ENCODE data around the gene PRR3. TPM values are rescaled to one million over a fixed set of nuclear protein-coding genes. Genes with fewer than 3 reads are reported as not detected.

PRR3 gene
- total RNA-seq, 1 donor: 6.0 TPM

GRCh38 chr6:30565772-30566171 lies 8.7 kb downstream of the PRR3 start:
- no peak for TF ChIP-seq CTCF (IDR thresholded peaks at IDR 0.05; ENCODE audit: insufficient read depth, low read depth, low read length)
- DNase-seq (ENCODE audit: low read depth): peak; percentile 82

GRCh38 chr6:30568245-30568644 lies 11.2 kb downstream of the PRR3 start:
- H3K4me3 ChIP-seq (ENCODE audit: low read depth, low read length): no peak overlapping the region
- TF ChIP-seq CTCF (IDR thresholded peaks at IDR 0.05; ENCODE audit: insufficient read depth, low read depth, low read length): no peak
- no peak for DNase-seq (ENCODE audit: low read depth)

More at GRCh38 chr6:30565772-30566171, 8.7 kb downstream of the PRR3 start:
- H3K4me3 ChIP-seq (ENCODE audit: low read depth, low read length): no peak overlapping the region

GRCh38 chr6:30570263-30570662 lies 13.2 kb downstream of the PRR3 start:
- TF ChIP-seq CTCF (IDR thresholded peaks at IDR 0.05; ENCODE audit: insufficient read depth, low read depth, low read length): no peak
- peak overlapping the region; percentile 94 for H3K4me3 ChIP-seq (ENCODE audit: low read depth, low read length)
- DNase-seq (ENCODE audit: low read depth): no peak

DNA sequence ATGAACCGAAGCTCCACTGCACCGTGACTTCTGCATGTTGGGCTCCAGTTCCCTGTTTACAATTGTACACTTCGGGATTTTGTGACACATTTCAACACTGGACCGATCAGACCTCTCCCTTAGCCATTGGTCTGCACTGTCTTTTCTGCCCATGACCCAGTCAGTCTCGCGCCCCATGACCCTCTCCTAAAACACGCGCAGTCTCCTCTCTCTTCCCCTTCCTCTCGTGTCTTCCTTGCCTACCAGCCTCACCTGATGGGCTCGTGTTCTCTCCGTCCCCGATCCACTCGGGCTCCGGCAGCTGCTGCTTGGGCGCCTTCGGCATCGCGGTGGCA lies 13.6 kb downstream of the PRR3 start:
- no peak for TF ChIP-seq CTCF (IDR thresholded peaks at IDR 0.05; ENCODE audit: insufficient read depth, low read depth, low read length)
- H3K4me3 ChIP-seq (ENCODE audit: low read depth, low read length): peak overlapping the region; percentile 94
- no peak for DNase-seq (ENCODE audit: low read depth)

DNA sequence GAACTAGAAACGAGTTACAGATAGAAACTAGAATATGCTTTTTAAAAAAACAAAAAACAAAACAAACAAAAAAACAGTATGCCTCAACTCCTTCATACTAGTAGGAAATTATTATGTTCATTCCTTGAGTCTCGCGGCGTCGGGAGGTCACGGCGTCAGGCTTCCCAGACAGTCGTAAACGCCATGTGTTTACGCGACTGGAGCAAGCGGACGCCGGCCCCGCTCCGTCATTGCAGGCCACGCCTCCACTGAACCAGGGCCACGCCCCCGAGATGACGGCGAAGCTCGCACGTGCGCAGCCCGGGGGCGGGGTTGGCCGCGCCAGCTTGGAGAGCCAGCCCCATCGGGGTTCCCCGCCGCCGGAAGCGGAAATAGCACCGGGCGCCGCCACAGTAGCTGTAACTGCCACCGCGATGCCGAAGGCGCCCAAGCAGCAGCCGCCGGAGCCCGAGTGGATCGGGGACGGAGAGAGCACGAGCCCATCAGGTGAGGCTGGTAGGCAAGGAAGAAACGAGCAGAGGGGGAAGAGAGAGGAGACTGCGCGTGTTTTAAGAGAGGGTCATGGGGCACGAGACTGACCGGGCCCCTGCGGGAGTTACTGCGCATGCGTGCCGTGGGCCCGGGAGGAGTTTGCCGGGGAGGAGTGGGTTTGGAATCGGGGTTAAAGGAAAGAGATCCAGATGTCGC lies 14.1 kb downstream of the PRR3 start, which contains the start of gene ABCF1:
Gene ABCF1 (plus strand): TSS at position 368 of the 687 bp plus-strand sequence. CDS start 46 bp downstream, at position 414.
- H3K4me3 ChIP-seq (ENCODE audit: low read depth, low read length): peak within 1 kb of the TSS; percentile 94
- no peak for TF ChIP-seq CTCF (IDR thresholded peaks at IDR 0.05; ENCODE audit: insufficient read depth, low read depth, low read length)
- peak; percentile 98 for DNase-seq (ENCODE audit: low read depth)

- no peak for TF ChIP-seq CTCF (IDR thresholded peaks at IDR 0.05; ENCODE audit: insufficient read depth, low read depth, low read length)
- H3K4me3 ChIP-seq (ENCODE audit: low read depth, low read length): peak overlapping the region; percentile 94
- no peak for DNase-seq (ENCODE audit: low read depth)
Observed at GRCh38 chr6:30571762-30572082, 14.6 kb downstream of the PRR3 start.

- H3K4me3 ChIP-seq (ENCODE audit: low read depth, low read length): peak overlapping the region; percentile 94
- no peak for DNase-seq (ENCODE audit: low read depth)
- TF ChIP-seq CTCF (IDR thresholded peaks at IDR 0.05; ENCODE audit: insufficient read depth, low read depth, low read length): no peak
Observed at GRCh38 chr6:30572148-30572547, 15.1 kb downstream of the PRR3 start.

Data from fibroblast of villous mesenchyme (primary cell).